Measurements from ENCODE around the gene CSRNP3.

Gene CSRNP3

GRCh38 chr2:165697748-165698443 lies 228.4 kb downstream of the CSRNP3 start:
- no peak for TF ChIP-seq POLR2AphosphoS5 (IDR thresholded peaks at IDR 0.05; ENCODE audit: low read depth, low read length)
- no peak for TF ChIP-seq POLR2A (IDR thresholded peaks at IDR 0.05; ENCODE audit: low read depth, low read length)
- no peak for TF ChIP-seq TAF1 (IDR thresholded peaks at IDR 0.05; ENCODE audit: borderline replicate concordance, low read depth, low read length)
- FAIRE-seq (no peak), DNase-seq (ENCODE audit: insufficient read length) (no peak)

GRCh38 chr2:165698444-165698884 lies 229.0 kb downstream of the CSRNP3 start:
- no peak for DNase-seq (ENCODE audit: insufficient read length)
- TF ChIP-seq POLR2A (IDR thresholded peaks at IDR 0.05; ENCODE audit: low read depth, low read length) (no peak), POLR2AphosphoS5 (IDR thresholded peaks at IDR 0.05; ENCODE audit: low read depth, low read length) (no peak), TAF1 (IDR thresholded peaks at IDR 0.05; ENCODE audit: borderline replicate concordance, low read depth, low read length) (no peak)
- FAIRE-seq, result no peak

GRCh38 chr2:165699946-165700345 lies 230.4 kb downstream of the CSRNP3 start:
- TF ChIP-seq TAF1 (IDR thresholded peaks at IDR 0.05; ENCODE audit: borderline replicate concordance, low read depth, low read length) (no peak), POLR2AphosphoS5 (IDR thresholded peaks at IDR 0.05; ENCODE audit: low read depth, low read length) (no peak), POLR2A (IDR thresholded peaks at IDR 0.05; ENCODE audit: low read depth, low read length) (no peak)
- no peak for DNase-seq (ENCODE audit: insufficient read length)
- no peak for FAIRE-seq

- DNase-seq (ENCODE audit: insufficient read length) (no peak), FAIRE-seq (no peak)
- TF ChIP-seq POLR2AphosphoS5 (IDR thresholded peaks at IDR 0.05; ENCODE audit: low read depth, low read length), result no peak
- TF ChIP-seq POLR2A (IDR thresholded peaks at IDR 0.05; ENCODE audit: low read depth, low read length), result no peak
- no peak for TF ChIP-seq TAF1 (IDR thresholded peaks at IDR 0.05; ENCODE audit: borderline replicate concordance, low read depth, low read length)
Measured at GRCh38 chr2:165700531-165700930, 231.0 kb downstream of the CSRNP3 start.

GRCh38 chr2:165701147-165701546 lies 231.6 kb downstream of the CSRNP3 start:
- no peak for FAIRE-seq
- DNase-seq (ENCODE audit: insufficient read length), result no peak
- no peak for TF ChIP-seq TAF1 (IDR thresholded peaks at IDR 0.05; ENCODE audit: borderline replicate concordance, low read depth, low read length)

GRCh38 chr2:165706960-165707487 lies 237.5 kb downstream of the CSRNP3 start:
- FAIRE-seq, result no peak
- no peak for DNase-seq (ENCODE audit: insufficient read length)
- TF ChIP-seq POLR2A (IDR thresholded peaks at IDR 0.05; ENCODE audit: low read depth, low read length) (no peak), POLR2AphosphoS5 (IDR thresholded peaks at IDR 0.05; ENCODE audit: low read depth, low read length) (no peak), TAF1 (IDR thresholded peaks at IDR 0.05; ENCODE audit: borderline replicate concordance, low read depth, low read length) (no peak)

- FAIRE-seq, result no peak
- no peak for DNase-seq (ENCODE audit: insufficient read length)
- TF ChIP-seq POLR2A (IDR thresholded peaks at IDR 0.05; ENCODE audit: low read depth, low read length) (no peak), POLR2AphosphoS5 (IDR thresholded peaks at IDR 0.05; ENCODE audit: low read depth, low read length) (no peak), TAF1 (IDR thresholded peaks at IDR 0.05; ENCODE audit: borderline replicate concordance, low read depth, low read length) (no peak)
Measured at GRCh38 chr2:165716091-165716490, 246.6 kb downstream of the CSRNP3 start.

- TF ChIP-seq POLR2A (IDR thresholded peaks at IDR 0.05; ENCODE audit: low read depth, low read length) (no peak), POLR2AphosphoS5 (IDR thresholded peaks at IDR 0.05; ENCODE audit: low read depth, low read length) (no peak), TAF1 (IDR thresholded peaks at IDR 0.05; ENCODE audit: borderline replicate concordance, low read depth, low read length) (no peak)
- DNase-seq (ENCODE audit: insufficient read length), result no peak
- no peak for FAIRE-seq
Measured at GRCh38 chr2:165718610-165719210, 249.2 kb downstream of the CSRNP3 start.

GRCh38 chr2:165720511-165720910 lies 251.0 kb downstream of the CSRNP3 start:
- TF ChIP-seq POLR2A (IDR thresholded peaks at IDR 0.05; ENCODE audit: low read depth, low read length) (no peak), TAF1 (IDR thresholded peaks at IDR 0.05; ENCODE audit: borderline replicate concordance, low read depth, low read length) (no peak), POLR2AphosphoS5 (IDR thresholded peaks at IDR 0.05; ENCODE audit: low read depth, low read length) (no peak)
- no peak for FAIRE-seq
- no peak for DNase-seq (ENCODE audit: insufficient read length)

- DNase-seq (ENCODE audit: insufficient read length) (no peak), FAIRE-seq (no peak)
- TF ChIP-seq POLR2A (IDR thresholded peaks at IDR 0.05; ENCODE audit: low read depth, low read length) (no peak), TAF1 (IDR thresholded peaks at IDR 0.05; ENCODE audit: borderline replicate concordance, low read depth, low read length) (no peak)
Measured at GRCh38 chr2:165725421-165725820, 255.9 kb downstream of the CSRNP3 start.
